ENCODE results near the gene CCS.
"Not testable (repeated sequence)": the region's sequence is repeated elsewhere in the genome, so short reads cannot be mapped to it uniquely, and the experiment has no call there.

CCS gene

DNA sequence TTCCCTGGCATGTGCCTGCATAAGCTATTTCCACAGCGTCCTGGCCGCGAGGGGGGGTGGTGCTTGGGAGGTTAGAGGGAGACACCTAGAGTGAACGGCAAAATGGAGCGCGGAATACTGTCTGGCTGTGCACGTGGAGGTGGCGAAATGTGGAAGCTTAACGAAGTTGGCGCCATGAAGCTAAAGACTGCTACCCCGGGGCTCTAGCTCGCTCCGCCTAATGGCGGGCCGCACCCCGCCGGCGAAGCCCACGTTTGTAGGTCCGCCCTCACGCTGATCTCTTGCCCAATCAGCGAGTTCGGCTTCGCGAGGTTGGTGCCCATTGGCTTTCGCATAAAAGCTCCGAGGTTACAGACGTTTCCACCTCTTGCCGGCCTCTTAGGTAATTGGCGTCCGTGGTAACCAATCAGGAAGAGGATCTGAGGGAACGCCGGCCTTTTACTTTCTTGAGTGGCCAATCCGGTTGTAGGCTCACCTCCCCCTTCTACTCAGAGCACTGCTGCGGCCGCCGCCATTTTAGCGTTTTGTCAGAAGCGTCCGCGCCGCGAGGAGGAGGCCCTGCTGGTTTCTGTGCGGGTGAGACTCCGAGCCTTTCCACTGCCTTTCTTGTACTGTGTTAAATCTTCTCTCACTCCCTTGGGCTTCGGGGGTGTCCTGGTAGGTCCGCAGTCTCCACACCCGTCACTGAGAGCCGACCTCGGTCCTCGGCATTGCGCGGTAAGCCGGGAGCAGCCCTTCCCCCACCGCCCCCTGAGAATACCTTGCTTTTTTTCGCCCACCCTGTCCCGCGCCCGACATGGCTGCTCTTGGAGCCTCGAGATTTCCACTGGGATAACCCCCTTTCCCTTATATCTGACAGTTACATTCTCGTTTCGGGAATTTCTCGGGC is 45.4 kb downstream of the CCS start, which contains the start of gene RBM4:
RBM4 (plus strand) TSS at position 527 of the 889 bp plus-strand sequence. CDS start 1,009 bp downstream, outside the sequence.
- TF ChIP-seq SPI1 (IDR thresholded peaks at IDR 0.05; ENCODE audit: low read depth, low read length), result no peak
- TF ChIP-seq PAX5 (IDR thresholded peaks at IDR 0.05; ENCODE audit: insufficient read depth, low read length, severe bottlenecking), result no peak
- TF ChIP-seq POLR2AphosphoS5 (IDR thresholded peaks at IDR 0.05; ENCODE audit: low read depth, low read length), result peak; percentile 98
- TF ChIP-seq TAF1 (IDR thresholded peaks at IDR 0.05; ENCODE audit: low read depth, low read length), result peak; percentile 94
- TF ChIP-seq POU2F2 (IDR thresholded peaks at IDR 0.05; ENCODE audit: low read depth, low read length), result peak; percentile 81
- peak; percentile 96 for TF ChIP-seq POLR2A (IDR thresholded peaks at IDR 0.05; ENCODE audit: low read depth, low read length)
- FAIRE-seq, result peak; percentile 92
- DNase-seq (ENCODE audit: insufficient read length, low spot score), result peak; percentile 90

DNA sequence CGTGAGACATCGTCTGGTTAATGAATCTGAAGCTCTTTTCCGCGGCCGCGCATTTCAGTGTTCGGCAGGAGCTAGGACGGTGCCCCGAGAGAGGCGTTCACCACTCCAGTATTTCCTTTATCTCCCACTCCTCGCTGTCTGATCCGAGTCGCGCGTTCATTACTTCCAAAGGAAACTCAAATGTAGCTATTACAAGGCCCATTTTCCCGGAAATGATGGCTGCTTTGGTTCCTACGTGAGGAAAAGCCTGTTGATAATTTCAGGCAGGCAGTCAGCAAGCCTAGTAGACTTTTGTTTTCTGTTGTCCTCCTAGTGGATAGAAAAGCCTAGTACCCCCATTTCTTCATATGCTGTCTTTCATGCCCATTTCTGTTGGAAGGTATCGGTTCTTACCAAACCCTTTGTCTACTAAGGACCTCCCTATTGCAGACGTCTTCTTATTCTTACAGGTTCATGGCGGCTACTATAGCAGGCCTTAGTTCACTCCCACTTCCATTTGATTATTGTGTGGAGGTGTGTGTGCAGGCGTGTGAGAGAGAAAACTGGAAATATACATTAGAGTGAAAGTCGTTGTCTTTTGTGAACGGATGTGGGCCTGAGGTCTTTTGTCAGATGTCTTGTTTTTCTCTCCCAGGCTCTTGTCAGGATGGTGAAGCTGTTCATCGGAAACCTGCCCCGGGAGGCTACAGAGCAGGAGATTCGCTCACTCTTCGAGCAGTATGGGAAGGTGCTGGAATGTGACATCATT is 46.3 kb downstream of the CCS start:
- FAIRE-seq (peak; percentile 61), DNase-seq (ENCODE audit: insufficient read length, low spot score) (no peak)
- TF ChIP-seq SPI1 (IDR thresholded peaks at IDR 0.05; ENCODE audit: low read depth, low read length) (no peak), POLR2AphosphoS5 (IDR thresholded peaks at IDR 0.05; ENCODE audit: low read depth, low read length) (no peak), PAX5 (IDR thresholded peaks at IDR 0.05; ENCODE audit: insufficient read depth, low read length, severe bottlenecking) (no peak), POU2F2 (IDR thresholded peaks at IDR 0.05; ENCODE audit: low read depth, low read length) (no peak), TAF1 (IDR thresholded peaks at IDR 0.05; ENCODE audit: low read depth, low read length) (no peak), POLR2A (IDR thresholded peaks at IDR 0.05; ENCODE audit: low read depth, low read length) (no peak)

GRCh38 chr11:66639814-66640340 is 46.9 kb downstream of the CCS start:
- not testable (repeated sequence) for FAIRE-seq; DNase-seq (ENCODE audit: insufficient read length, low spot score)

DNA sequence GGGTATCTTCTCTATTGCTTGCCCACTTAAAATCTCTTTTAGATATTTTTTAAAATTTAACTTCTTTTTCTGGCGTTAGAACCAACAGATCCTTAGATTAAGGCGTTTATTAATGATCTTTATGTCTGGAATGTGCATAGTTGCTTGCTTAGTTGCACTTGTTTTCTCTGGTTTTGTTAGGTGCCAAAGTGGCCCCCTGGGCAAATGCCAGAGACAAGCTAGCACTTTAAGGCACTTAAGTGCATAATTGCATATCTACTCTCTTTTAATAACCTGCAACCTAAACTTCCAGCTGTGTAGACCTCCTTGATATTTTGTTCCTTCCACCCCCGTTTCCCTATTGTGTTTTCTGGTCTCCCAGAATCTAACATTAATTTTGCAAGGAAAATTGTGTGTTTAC is 48.8 kb downstream of the CCS start:
- no peak for DNase-seq (ENCODE audit: insufficient read length, low spot score)
- FAIRE-seq, result no peak

GRCh38 chr11:66643745-66644437 is 50.9 kb downstream of the CCS start:
- FAIRE-seq (no peak), DNase-seq (ENCODE audit: insufficient read length, low spot score) (no peak)
- no peak for TF ChIP-seq POU2F2 (IDR thresholded peaks at IDR 0.05; ENCODE audit: low read depth, low read length)
- TF ChIP-seq PAX5 (IDR thresholded peaks at IDR 0.05; ENCODE audit: insufficient read depth, low read length, severe bottlenecking), result no peak
- no peak; the same call in 1 of the 2 replicates for TF ChIP-seq POLR2A (IDR thresholded peaks at IDR 0.05; ENCODE audit: low read depth, low read length)
- TF ChIP-seq POLR2AphosphoS5 (IDR thresholded peaks at IDR 0.05; ENCODE audit: low read depth, low read length), result no peak
- no peak for TF ChIP-seq TAF1 (IDR thresholded peaks at IDR 0.05; ENCODE audit: low read depth, low read length)
- TF ChIP-seq SPI1 (IDR thresholded peaks at IDR 0.05; ENCODE audit: low read depth, low read length), result no peak

More for the DNA sequence above, 48.8 kb downstream of the CCS start:
- TF ChIP-seq TAF1 (IDR thresholded peaks at IDR 0.05; ENCODE audit: low read depth, low read length) (no peak), POLR2AphosphoS5 (IDR thresholded peaks at IDR 0.05; ENCODE audit: low read depth, low read length) (no peak), PAX5 (IDR thresholded peaks at IDR 0.05; ENCODE audit: insufficient read depth, low read length, severe bottlenecking) (no peak), POLR2A (IDR thresholded peaks at IDR 0.05; ENCODE audit: low read depth, low read length) (no peak), SPI1 (IDR thresholded peaks at IDR 0.05; ENCODE audit: low read depth, low read length) (no peak)

DNA sequence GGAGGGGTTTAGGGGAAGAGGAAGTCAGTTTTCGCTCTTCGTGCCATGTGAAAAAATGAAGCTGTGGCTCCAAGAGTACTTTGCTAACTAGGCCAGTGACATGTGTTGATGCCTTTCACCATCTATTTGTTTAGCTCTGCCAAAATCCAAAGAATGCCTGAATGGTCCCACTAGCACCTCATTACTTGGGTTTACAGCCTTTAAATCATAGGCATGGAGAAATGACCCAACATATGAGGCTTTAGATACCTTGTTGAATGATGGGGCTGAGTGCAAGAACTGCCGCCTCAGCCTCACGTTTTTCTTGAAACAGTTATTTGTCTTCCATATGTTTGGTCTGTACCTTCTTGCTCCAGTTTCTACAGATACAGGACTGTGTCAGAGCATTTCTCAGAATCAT is 53.8 kb downstream of the CCS start:
- TF ChIP-seq POU2F2 (IDR thresholded peaks at IDR 0.05; ENCODE audit: low read depth, low read length), result no peak
- no peak for TF ChIP-seq PAX5 (IDR thresholded peaks at IDR 0.05; ENCODE audit: insufficient read depth, low read length, severe bottlenecking)
- TF ChIP-seq POLR2A (IDR thresholded peaks at IDR 0.05; ENCODE audit: low read depth, low read length), result 0 out of 2 replicates have a peak, but pooled peaks have one; percentile 32
- TF ChIP-seq POLR2AphosphoS5 (IDR thresholded peaks at IDR 0.05; ENCODE audit: low read depth, low read length), result no peak; the same call in none of the 2 replicates
- no peak for TF ChIP-seq SPI1 (IDR thresholded peaks at IDR 0.05; ENCODE audit: low read depth, low read length)
- no peak for DNase-seq (ENCODE audit: insufficient read length, low spot score)
- FAIRE-seq, result no peak

DNA sequence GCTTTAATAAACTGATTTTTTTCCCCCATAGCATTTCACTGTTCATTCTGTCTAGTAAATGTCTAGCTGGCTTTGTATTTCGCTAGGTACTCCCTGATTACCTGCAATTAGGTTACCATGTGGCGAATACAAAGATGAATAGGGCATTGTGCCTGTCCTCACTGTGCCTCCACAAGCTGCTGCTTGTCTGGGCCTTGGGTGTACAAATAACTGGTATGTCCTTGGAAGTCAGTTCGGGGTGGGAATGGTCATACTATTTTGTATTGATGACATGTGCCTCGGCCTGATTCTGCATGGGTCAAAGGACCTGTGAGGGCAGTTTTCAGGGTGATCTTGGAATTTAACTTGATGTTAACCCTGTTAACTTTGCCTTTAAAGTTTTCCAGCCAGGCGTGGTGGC is 56.9 kb downstream of the CCS start:
- no peak for DNase-seq (ENCODE audit: insufficient read length, low spot score)

GRCh38 chr11:66651016-66651415 is 58.0 kb downstream of the CCS start:
- DNase-seq (ENCODE audit: insufficient read length, low spot score) (no peak), FAIRE-seq (no peak)
- TF ChIP-seq SPI1 (IDR thresholded peaks at IDR 0.05; ENCODE audit: low read depth, low read length) (no peak), TAF1 (IDR thresholded peaks at IDR 0.05; ENCODE audit: low read depth, low read length) (no peak), POLR2A (IDR thresholded peaks at IDR 0.05; ENCODE audit: low read depth, low read length) (peak; percentile 45; the same call in 1 of the 2 replicates)

More for the DNA sequence above, 56.9 kb downstream of the CCS start:
- TF ChIP-seq PAX5 (IDR thresholded peaks at IDR 0.05; ENCODE audit: insufficient read depth, low read length, severe bottlenecking), result no peak
- FAIRE-seq, result no peak

- TF ChIP-seq POLR2AphosphoS5 (IDR thresholded peaks at IDR 0.05; ENCODE audit: low read depth, low read length), result peak; percentile 88
- TF ChIP-seq POU2F2 (IDR thresholded peaks at IDR 0.05; ENCODE audit: low read depth, low read length), result no peak
- no peak for TF ChIP-seq TAF1 (IDR thresholded peaks at IDR 0.05; ENCODE audit: low read depth, low read length)
- no peak for TF ChIP-seq SPI1 (IDR thresholded peaks at IDR 0.05; ENCODE audit: low read depth, low read length)
- TF ChIP-seq POLR2A (IDR thresholded peaks at IDR 0.05; ENCODE audit: low read depth, low read length), result peak; percentile 68
- TF ChIP-seq PAX5 (IDR thresholded peaks at IDR 0.05; ENCODE audit: insufficient read depth, low read length, severe bottlenecking), result no peak
- no peak for DNase-seq (ENCODE audit: insufficient read length, low spot score)
- FAIRE-seq, result no peak
These were observed 59.7 kb downstream of the CCS start for GRCh38 chr11:66652651-66653050.

Measured in GM12891 (cell line).